DLD1 (cell line): ENCODE data around the gene CDK11A.
"Not testable (repeated sequence)": the region's sequence is repeated elsewhere in the genome, so short reads cannot be mapped to it uniquely, and the experiment has no call there.

Source experiments
- in situ Hi-C: cut with HindIII; loops from 2 replicates; pipeline ENCODE4 v1.10.0; 2017; ENCODE audit warnings: low sequenced_read_pairs

The CDK11A gene

GRCh38 chr1:1754051-1754815, 30.1 kb upstream of the CDK11A start:
- in situ Hi-C loops: no loop called here

- in situ Hi-C loops: no loop called here
Observed at GRCh38 chr1:1753607-1754005, 29.4 kb upstream of the CDK11A start.

GRCh38 chr1:1752636-1753606, 28.8 kb upstream of the CDK11A start:
- in situ Hi-C loops: no loop called here

DNA sequence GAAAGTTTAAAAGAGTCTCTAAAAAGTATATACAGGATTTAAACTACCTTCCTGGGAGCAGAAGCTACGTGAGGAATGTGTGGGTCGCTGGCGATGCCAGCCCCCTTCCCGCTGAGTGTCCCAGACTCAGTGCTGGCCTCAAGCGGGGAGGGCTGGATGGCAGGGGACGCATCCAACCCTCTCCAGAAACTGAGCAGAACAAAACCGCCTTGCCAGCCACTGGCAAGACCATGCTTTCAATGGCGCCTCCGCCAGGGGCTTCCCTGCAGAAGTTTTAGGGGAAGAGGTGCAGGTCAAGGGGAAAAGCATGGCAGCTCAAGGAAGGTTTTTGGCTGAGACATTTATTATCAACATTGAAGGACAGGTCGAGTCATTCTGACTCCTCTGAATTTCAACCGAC, 28.0 kb upstream of the CDK11A start:
- in situ Hi-C loops: no loop called here

GRCh38 chr1:1749941-1750340, 25.8 kb upstream of the CDK11A start:
- in situ Hi-C loops: not testable (repeated sequence)

DNA sequence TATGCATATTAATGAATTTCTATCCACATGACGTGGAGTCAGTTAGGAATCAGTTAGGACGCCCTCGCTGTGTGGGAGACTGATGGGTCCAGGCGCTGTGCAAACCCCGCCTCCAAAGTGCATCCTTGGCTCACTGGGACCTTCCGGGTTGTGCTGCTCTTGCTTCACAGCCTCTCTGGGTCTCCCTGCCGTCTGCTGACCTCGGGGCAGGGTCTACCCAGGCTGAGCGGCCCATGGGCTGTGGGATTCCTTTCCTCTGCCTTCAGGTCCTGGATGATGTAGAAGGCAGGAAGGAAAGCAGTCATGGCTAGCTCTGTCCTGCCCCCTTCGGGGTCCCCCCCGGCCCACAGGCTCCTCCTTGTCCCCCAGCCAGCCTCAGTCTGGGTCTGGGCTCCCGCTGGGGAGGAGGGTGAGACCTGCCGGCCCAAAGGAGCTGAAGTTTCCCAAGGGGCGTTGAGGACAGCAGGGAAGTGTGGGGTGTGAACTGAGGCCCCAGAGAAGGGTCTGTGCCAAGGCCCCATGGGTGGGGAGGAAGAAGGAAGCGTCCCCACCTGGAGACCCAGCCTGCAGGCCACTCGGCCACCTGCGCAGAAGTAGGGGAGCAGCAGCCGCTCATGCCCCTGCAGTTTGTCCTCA, 24.6 kb upstream of the CDK11A start:
- in situ Hi-C loops: no loop called here

- in situ Hi-C loops: not testable (repeated sequence)
Observed at GRCh38 chr1:1746566-1746909, 22.4 kb upstream of the CDK11A start.

- in situ Hi-C loops: not testable (repeated sequence)
Observed at GRCh38 chr1:1745651-1746565, 21.8 kb upstream of the CDK11A start.

DNA sequence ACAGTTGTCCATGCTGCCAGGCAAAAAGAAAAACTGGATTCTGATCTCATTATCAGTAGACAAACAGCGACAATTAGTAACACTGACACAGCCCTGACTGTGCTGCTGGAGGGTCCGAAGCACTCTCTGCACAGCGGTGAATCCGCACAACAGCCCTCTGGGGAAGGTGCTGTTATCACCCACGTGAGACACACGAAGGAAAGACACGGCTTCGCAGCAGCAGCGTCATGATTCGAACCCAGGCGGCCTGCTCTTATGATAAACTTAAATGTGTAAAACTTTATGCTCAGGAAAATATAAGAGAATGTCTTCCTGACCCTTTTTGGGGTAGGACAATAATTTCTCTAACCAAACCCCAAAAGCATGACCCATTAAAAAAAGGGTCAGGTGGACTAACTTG, 18.4 kb upstream of the CDK11A start:
- in situ Hi-C loops: not testable (repeated sequence)

DNA sequence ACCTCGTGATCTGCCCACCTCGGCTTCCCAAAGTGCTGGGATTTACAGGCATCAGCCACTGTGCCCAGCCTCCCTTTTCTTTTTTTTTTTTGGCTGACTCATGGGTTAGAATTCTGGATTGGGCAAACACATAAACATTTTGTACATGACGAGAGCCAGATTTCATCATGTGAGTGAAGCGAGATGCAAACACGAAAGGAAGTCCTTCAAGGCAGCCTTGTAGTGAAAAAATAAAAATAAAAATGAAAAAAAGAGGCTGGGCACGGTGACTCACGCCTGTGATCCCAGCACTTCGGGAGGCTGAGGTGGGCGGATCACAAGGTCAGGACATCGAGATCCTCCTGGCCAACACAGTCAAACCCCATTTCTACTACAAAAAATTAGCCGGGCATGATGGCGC, 16.9 kb upstream of the CDK11A start:
- in situ Hi-C loops: not testable (repeated sequence)

DNA sequence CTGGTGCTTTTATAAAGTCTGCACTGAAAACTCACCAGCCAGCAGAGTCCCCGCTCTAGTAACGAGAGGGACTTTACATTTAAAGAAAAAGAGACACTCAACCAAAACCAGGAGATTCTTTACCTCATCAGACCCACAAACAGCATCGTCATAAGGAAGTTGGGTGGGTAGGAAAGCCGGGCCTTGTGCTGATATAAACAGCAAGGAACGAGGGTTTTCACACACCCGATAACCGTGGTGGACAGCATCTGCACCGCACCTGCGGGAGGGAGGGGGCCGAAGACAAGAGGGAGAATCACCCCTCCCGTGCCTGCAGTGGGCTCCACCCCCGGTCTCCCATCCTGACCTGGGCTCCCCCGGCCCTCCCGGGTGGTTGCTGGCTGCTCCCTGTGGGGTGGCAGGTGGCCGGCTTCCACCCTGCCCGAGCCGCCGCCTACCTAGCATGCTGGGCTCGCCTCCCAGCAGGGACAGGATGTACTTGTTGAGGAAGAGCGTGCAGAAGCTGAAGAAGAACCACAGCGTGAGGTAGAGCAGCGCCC, 14.7 kb upstream of the CDK11A start:
- in situ Hi-C loops: not testable (repeated sequence)

DNA sequence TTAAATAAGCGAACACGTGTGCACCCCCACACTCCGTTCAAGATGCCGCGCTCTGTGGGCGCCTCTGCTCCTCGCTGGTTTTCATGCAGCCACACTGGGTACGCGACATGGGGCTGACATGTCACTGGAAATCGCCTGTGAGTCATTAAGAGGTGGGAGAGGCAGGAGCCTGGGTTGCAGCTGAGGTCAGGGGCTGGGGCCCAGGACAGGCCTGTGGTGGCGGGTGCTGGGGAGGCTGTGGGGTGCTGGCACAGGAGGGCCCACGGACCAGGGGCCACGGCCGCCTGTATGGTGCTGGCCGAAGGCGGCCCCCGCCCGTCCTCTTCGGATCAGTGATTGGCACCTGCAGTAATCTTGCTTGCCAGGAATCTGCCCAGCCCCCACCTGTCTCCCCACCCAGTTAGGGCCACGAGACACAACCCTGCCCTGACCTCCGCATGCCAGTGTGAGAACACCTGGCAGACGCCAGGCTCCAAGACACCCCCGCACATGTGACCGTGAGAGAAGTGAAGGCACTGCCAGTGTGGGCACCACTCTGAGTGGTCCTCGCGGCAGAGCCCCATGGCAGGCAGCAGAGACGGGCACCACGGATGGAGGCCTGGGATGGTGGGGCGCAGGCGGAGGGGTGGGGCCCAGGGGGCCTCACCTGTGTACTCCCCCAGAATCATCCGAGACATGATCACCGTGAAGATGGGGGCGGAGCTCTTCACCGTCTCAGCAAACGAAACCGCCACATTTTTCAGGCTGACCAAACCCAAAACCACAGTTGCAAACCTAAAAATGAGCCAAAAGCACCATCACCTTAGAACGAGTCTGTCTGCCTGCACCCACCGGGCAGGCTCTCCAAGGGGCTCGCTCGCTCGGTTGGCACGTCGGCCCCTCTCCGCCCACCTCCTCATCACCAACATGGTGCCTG, 13.8 kb upstream of the CDK11A start:
- in situ Hi-C loops: not testable (repeated sequence)

GRCh38 chr1:1732381-1732780, 8.2 kb upstream of the CDK11A start:
- in situ Hi-C loops: no loop called here

DNA sequence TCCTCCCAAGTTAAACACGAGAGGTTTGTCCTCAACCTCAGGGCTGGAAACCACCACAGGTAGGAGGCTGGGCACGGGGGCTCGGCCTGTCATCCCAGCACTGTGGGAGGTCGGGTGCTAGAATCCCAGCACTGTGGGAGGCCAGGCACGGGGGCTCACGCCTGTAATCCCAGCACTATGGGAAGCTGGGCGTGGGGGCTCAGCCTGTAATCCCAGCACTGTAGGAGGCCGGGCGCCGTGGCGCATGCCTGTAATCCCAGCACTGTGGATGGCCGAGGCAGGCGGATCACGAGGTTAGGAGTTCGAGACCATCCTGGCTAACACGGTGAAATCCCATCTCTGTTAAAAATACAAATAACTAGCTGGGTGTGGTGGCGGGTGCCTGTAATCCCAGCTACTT, 6.7 kb upstream of the CDK11A start:
- in situ Hi-C loops: no loop called here

DNA sequence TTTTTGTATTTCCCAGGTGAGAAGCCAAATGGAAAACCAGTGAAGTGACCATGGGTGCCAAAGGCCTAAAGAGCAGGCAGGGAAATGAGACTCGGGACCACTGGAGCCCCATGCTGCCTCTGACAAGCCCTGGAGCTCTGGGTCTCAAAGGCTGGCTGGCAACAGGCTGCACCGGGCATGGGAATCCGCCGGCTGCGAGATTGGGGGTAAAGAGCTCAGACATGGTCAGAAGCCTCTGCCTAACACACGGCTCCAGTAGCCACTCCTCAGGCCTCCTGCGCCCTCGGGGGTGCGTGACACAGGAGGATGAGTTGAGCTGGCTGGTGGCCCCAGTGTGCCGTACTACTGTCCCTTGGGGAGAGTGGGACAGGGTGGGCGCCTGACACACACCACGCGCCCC, 6.1 kb upstream of the CDK11A start:
- in situ Hi-C loops: not testable (repeated sequence)

DNA sequence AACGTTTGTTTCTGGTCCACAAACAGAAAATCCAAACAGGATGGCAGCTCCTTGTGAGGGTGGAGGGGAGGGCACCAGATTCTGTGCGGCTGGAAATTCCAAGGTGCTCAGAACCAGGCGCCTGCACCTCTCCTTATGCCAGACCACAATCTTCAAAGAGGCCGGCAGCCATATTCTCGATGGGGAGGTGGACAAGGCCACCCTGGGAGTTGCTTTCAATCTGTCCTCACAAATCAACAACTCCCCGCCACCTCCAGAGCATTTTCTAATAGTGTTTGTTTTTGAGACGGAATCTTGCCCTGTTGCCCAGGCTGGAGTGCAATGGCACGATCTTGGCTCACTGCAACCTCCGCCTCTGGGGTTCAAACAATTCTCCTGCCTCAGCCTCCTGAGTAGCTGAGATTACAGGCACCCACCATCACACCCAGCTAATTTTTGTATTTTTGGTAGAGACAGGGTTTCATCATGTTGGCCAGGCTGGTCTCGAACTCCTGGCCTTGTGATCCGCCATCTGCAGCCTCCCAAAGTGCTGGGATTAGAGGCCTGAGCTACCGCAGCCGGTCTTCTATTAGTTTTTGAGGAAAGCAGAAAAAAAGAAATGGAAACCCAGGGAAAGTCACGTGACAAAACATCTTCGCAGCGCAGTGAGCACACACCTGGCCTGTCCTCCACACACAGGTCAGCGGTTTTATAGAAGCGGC, 5.1 kb upstream of the CDK11A start:
- in situ Hi-C loops: not testable (repeated sequence)

GRCh38 chr1:1728308-1729005, 4.3 kb upstream of the CDK11A start:
- in situ Hi-C loops: not testable (repeated sequence)

DNA sequence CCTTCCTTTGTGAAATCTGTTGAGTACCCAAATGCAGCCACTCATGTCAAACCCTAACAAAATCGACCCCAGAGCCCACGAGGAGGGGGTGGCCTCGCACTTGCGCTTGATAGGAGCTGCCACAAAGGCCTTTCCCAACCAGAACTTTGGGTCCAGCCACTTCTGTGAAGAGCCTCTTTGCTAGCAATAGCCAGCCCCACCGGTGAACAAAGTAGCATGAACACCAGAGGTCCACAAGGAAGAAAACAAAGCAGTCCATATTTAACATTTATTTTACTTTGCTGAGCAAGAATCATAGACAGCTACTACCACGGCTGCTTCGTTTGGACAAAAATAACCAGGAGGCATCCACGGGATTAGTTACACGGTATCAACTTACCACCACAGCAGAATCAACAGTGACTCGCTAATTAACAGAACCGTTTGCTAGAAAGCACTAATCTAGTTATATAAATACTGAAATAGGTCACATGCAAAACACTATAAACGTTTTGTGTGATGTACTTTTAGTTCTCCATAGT, 3.0 kb upstream of the CDK11A start:
- in situ Hi-C loops: not testable (repeated sequence)
